Adrenal gland (tissue), 5 donors: ENCODE results near the gene TEX2.
"Not testable (repeated sequence)": the region's sequence is repeated elsewhere in the genome, so short reads cannot be mapped to it uniquely, and the experiment has no call there.

Experiments
- POLR2A ChIP-seq, 2 donors: fragments of 450-650 bp; IDR thresholded peaks; one replicate each; pipeline ENCODE4 v1.6.1; 2017; ENCODE audit warnings: antibody characterized with exemption in 2 of 2, mild to moderate bottlenecking in 2 of 2, moderate library complexity in 1 of 2
- TF ChIP-seq, protein P1 (sequence below), 6 experiments: fragments of 450-650 bp in 4 of 6; fragments of 200-600 bp in 2 of 6; sonication (generic) in 1 of 6; IDR thresholded peaks; 1 replicate in 5 of 6; 2 replicates in 1 of 6; pipeline versions ENCODE4 v1.5.1 to v1.8.0; 2016 to 2021; ENCODE audit warnings: antibody characterized with exemption in 6 of 6, mild to moderate bottlenecking in 2 of 6, moderate library complexity in 1 of 6
- donor health status: DM: no; HTN: no; CAD: no.

DNA sequence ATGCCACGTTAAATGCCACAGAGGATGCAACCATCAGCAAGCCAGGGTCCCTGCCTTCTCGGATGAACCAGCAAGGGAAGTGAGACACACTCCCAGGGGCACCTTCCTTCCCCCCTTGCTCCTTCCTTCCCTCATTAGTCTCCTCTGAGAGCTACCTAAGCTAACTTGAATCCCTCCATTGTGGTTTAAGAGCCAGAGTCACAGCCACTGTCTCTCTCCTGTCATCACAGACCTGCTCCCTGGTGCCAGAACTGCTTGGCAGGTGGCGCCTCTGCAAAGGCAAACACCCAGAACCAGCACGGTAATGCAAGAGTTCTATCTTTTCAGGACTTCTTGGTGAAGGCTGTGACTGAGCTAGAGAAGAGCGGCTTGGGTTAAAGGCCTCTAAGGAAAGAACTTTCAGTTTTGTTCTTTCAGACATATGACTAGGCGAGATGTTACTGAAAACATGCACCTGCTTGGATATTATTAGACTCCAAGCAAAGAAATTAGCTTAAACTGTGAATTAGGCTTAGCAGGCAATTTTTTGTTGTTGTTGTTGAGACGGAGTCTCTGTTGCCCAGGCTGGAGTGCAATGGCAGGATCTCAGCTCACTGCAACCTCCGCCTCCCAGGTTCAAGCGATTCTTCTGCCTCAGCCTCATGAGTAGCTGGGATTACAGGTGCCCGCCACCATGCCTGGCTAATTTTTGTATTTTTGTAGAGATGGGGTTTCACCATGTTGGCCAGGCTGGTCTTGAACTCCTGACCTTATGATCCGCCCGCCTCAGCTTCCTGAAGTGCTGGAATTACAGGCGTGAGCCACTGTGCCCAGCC, 141.9 kb downstream of the TEX2 start:
- TF ChIP-seq, protein P1, sequence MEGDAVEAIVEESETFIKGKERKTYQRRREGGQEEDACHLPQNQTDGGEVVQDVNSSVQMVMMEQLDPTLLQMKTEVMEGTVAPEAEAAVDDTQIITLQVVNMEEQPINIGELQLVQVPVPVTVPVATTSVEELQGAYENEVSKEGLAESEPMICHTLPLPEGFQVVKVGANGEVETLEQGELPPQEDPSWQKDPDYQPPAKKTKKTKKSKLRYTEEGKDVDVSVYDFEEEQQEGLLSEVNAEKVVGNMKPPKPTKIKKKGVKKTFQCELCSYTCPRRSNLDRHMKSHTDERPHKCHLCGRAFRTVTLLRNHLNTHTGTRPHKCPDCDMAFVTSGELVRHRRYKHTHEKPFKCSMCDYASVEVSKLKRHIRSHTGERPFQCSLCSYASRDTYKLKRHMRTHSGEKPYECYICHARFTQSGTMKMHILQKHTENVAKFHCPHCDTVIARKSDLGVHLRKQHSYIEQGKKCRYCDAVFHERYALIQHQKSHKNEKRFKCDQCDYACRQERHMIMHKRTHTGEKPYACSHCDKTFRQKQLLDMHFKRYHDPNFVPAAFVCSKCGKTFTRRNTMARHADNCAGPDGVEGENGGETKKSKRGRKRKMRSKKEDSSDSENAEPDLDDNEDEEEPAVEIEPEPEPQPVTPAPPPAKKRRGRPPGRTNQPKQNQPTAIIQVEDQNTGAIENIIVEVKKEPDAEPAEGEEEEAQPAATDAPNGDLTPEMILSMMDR (IDR thresholded peaks at IDR 0.05): not testable (repeated sequence)
- TF ChIP-seq POLR2A (IDR thresholded peaks at IDR 0.05): not testable (repeated sequence)
